Umbilical cord (tissue), 2 donors: ENCODE data around the gene LMBR1. TPM values are rescaled to one million over a fixed set of nuclear protein-coding genes. Genes with fewer than 3 reads are reported as not detected.
"Not testable (repeated sequence)": the region's sequence is repeated elsewhere in the genome, so short reads cannot be mapped to it uniquely, and the experiment has no call there.

Experiments used
- DNase-seq: peaks from one replicate; pipeline ENCODE4 v3.0.0-alpha.2; 2015; ENCODE audit warnings: low spot score
- total RNA-seq: library from RNA; depleted of rRNA; stranded (reverse); fragments of >200 nt; gene quantifications from one replicate; pipeline ENCODE4 v1.2.3, GENCODE V29; 2014; ENCODE audit warnings: low replicate concordance; ENCODE audit not compliant: insufficient read depth

Gene LMBR1
- total RNA-seq, 1 donor from 2014 or later: 56.3 TPM

- no peak for DNase-seq
Observed at GRCh38 chr7:156906200-156906649, 13.2 kb upstream of the LMBR1 start.

GRCh38 chr7:156903232-156903909, 10.4 kb upstream of the LMBR1 start:
- no peak for DNase-seq

GRCh38 chr7:156900093-156900492, 7.1 kb upstream of the LMBR1 start:
- not testable (repeated sequence) for DNase-seq

- no peak for DNase-seq
Observed at GRCh38 chr7:156898938-156899337, 6.0 kb upstream of the LMBR1 start.

- no peak for DNase-seq
Observed at GRCh38 chr7:156897673-156898072, 4.7 kb upstream of the LMBR1 start.

- DNase-seq: no peak
Observed at GRCh38 chr7:156896388-156897022, 3.5 kb upstream of the LMBR1 start.

GRCh38 chr7:156895024-156895780, 2.2 kb upstream of the LMBR1 start:
- no peak for DNase-seq

- DNase-seq: peak; percentile 32
Observed at GRCh38 chr7:156892081-156892800, 742 bp downstream of the LMBR1 start.

GRCh38 chr7:156889746-156890145, 3.2 kb downstream of the LMBR1 start:
- no peak for DNase-seq

- DNase-seq: no peak
Observed at GRCh38 chr7:156889089-156889488, 3.9 kb downstream of the LMBR1 start.

GRCh38 chr7:156886020-156886795, 6.8 kb downstream of the LMBR1 start:
- DNase-seq: peak; percentile 80

GRCh38 chr7:156881679-156882078, 11.3 kb downstream of the LMBR1 start:
- no peak for DNase-seq

- no peak for DNase-seq
Observed at GRCh38 chr7:156875766-156876165, 17.2 kb downstream of the LMBR1 start.

- not testable (repeated sequence) for DNase-seq
Observed at GRCh38 chr7:156868363-156868762, 24.6 kb downstream of the LMBR1 start.

- no peak for DNase-seq
Observed at GRCh38 chr7:156865493-156865892, 27.5 kb downstream of the LMBR1 start.

- not testable (repeated sequence) for DNase-seq
Observed at GRCh38 chr7:156862022-156862421, 31.0 kb downstream of the LMBR1 start.

GRCh38 chr7:156861212-156861611, 31.8 kb downstream of the LMBR1 start:
- no peak for DNase-seq

GRCh38 chr7:156860099-156860498, 32.9 kb downstream of the LMBR1 start:
- not testable (repeated sequence) for DNase-seq

- DNase-seq: no peak
Observed at GRCh38 chr7:156858523-156858922, 34.5 kb downstream of the LMBR1 start.

- no peak for DNase-seq
Observed at GRCh38 chr7:156857757-156858156, 35.2 kb downstream of the LMBR1 start.

GRCh38 chr7:156854654-156855053, 38.3 kb downstream of the LMBR1 start:
- no peak for DNase-seq
